ENCODE data around the gene FTO. TPM values are rescaled to one million over a fixed set of nuclear protein-coding genes. Genes with fewer than 3 reads are reported as not detected.

The FTO gene
- total RNA-seq, 2 experiments from 2014 or later = 48.6 to 53.2 TPM

- Mint-ChIP-seq H3K4me1 (ENCODE audit: low read depth) (no peaks in the 10 kb centered on the region), H3K9me3 (no peaks in the 10 kb centered on the region), H3K4me3 (no peak overlapping the region), H3K36me3 (ENCODE audit: low read depth) (no peaks in the 10 kb centered on the region), H3K27ac (no peak overlapping the region), H3K27me3 (peaks cover 4% of the 10 kb centered on the region)
- no peak for TF ChIP-seq CTCF (IDR thresholded peaks at IDR 0.05)
- ATAC-seq = no peak
- POLR2A ChIA-PET = no interaction called here
- CTCF ChIA-PET = no interaction called here
- no peak for DNase-seq
- intact Hi-C loops (cut with micrococcal nuclease) = no loop called here
Measured at GRCh38 chr16:54135361-54136275, 431.7 kb downstream of the FTO start.

- intact Hi-C loops (cut with micrococcal nuclease) = no loop called here
- H3K4me3 Mint-ChIP-seq = no peak overlapping the region
- peaks cover 4% of the 10 kb centered on the region for H3K27me3 Mint-ChIP-seq
- no peaks in the 10 kb centered on the region for H3K9me3 Mint-ChIP-seq
- H3K4me1 Mint-ChIP-seq (ENCODE audit: low read depth) = no peaks in the 10 kb centered on the region
- ATAC-seq = no peak
- TF ChIP-seq CTCF (IDR thresholded peaks at IDR 0.05) = no peak
- H3K36me3 Mint-ChIP-seq (ENCODE audit: low read depth) = no peaks in the 10 kb centered on the region
- POLR2A ChIA-PET = no interaction called here
- DNase-seq = no peak
- CTCF ChIA-PET = no interaction called here
- no peak overlapping the region for H3K27ac Mint-ChIP-seq
Measured at GRCh38 chr16:54136276-54136625, 432.3 kb downstream of the FTO start.

- no peak for TF ChIP-seq CTCF (IDR thresholded peaks at IDR 0.05)
- H3K4me1 Mint-ChIP-seq (ENCODE audit: low read depth) = no peaks in the 10 kb centered on the region
- H3K4me3 Mint-ChIP-seq = no peak overlapping the region
- POLR2A ChIA-PET = interaction anchor here (1.0 kb wide), 1 partner anchor 16 kb away, joined by 3 read pairs; no protein-coding TSS in a partner anchor
- no peaks in the 10 kb centered on the region for H3K9me3 Mint-ChIP-seq
- H3K36me3 Mint-ChIP-seq (ENCODE audit: low read depth) = no peaks in the 10 kb centered on the region
- CTCF ChIA-PET = no interaction called here
- ATAC-seq = no peak
- no peak overlapping the region for H3K27ac Mint-ChIP-seq
- no peak for DNase-seq
- intact Hi-C loops (cut with micrococcal nuclease) = no loop called here
- peaks cover 15% of the 10 kb centered on the region for H3K27me3 Mint-ChIP-seq
Measured at GRCh38 chr16:54140057-54140787, 436.3 kb downstream of the FTO start.

- no peak for TF ChIP-seq CTCF (IDR thresholded peaks at IDR 0.05)
- no peak for DNase-seq
- H3K27me3 Mint-ChIP-seq = peaks cover 15% of the 10 kb centered on the region
- no peak overlapping the region for H3K27ac Mint-ChIP-seq
- POLR2A ChIA-PET = interaction anchor here (1.0 kb wide), 1 partner anchor 16 kb away, joined by 3 read pairs; no protein-coding TSS in a partner anchor
- no peak for ATAC-seq
- H3K4me3 Mint-ChIP-seq = no peak overlapping the region
- no peaks in the 10 kb centered on the region for H3K9me3 Mint-ChIP-seq
- CTCF ChIA-PET = no interaction called here
- intact Hi-C loops (cut with micrococcal nuclease) = no loop called here
- no peaks in the 10 kb centered on the region for H3K36me3 Mint-ChIP-seq (ENCODE audit: low read depth)
- no peaks in the 10 kb centered on the region for H3K4me1 Mint-ChIP-seq (ENCODE audit: low read depth)
Measured at GRCh38 chr16:54140788-54141136, 436.8 kb downstream of the FTO start.

GRCh38 chr16:54142787-54143186 is 438.8 kb downstream of the FTO start:
- POLR2A ChIA-PET = no interaction called here
- peaks cover 15% of the 10 kb centered on the region for H3K27me3 Mint-ChIP-seq
- intact Hi-C loops (cut with micrococcal nuclease) = no loop called here
- no peaks in the 10 kb centered on the region for H3K4me1 Mint-ChIP-seq (ENCODE audit: low read depth)
- H3K27ac Mint-ChIP-seq = no peak overlapping the region
- H3K9me3 Mint-ChIP-seq = no peaks in the 10 kb centered on the region
- ATAC-seq = no peak
- TF ChIP-seq CTCF (IDR thresholded peaks at IDR 0.05) = no peak
- H3K36me3 Mint-ChIP-seq (ENCODE audit: low read depth) = no peaks in the 10 kb centered on the region
- no peak overlapping the region for H3K4me3 Mint-ChIP-seq
- DNase-seq = no peak
- CTCF ChIA-PET = no interaction called here

Measured in activated CD8-positive, alpha-beta T cell treated with anti-CD3 and anti-CD28 coated beads for 36 hours (primary cell).